NCI-H2227 (cell line): ENCODE data around the gene PTPRG.

ENCODE experiments used
- DNase-seq: peaks from one replicate; lab custom pipeline; 2025; ENCODE audit not compliant: unreplicated experiment; lab: John Stamatoyannopoulos, UW

PTPRG gene

GRCh38 chr3:62131620-62132019 is 570.2 kb downstream of the PTPRG start:
- DNase-seq: no peak

- DNase-seq: no peak
Measured at GRCh38 chr3:62132027-62132602, 570.7 kb downstream of the PTPRG start.

GRCh38 chr3:62133015-62133414 is 571.6 kb downstream of the PTPRG start:
- no peak for DNase-seq

GRCh38 chr3:62134061-62134496 is 572.7 kb downstream of the PTPRG start:
- DNase-seq: no peak

- DNase-seq: no peak
Measured at GRCh38 chr3:62135741-62136140, 574.4 kb downstream of the PTPRG start.

- DNase-seq: no peak
Measured at GRCh38 chr3:62139957-62140356, 578.6 kb downstream of the PTPRG start.

GRCh38 chr3:62142331-62143085 is 581.1 kb downstream of the PTPRG start:
- no peak for DNase-seq

GRCh38 chr3:62143843-62144450 is 582.6 kb downstream of the PTPRG start:
- no peak for DNase-seq

- DNase-seq: no peak
Measured at GRCh38 chr3:62144482-62144881, 583.1 kb downstream of the PTPRG start.

- no peak for DNase-seq
Measured at GRCh38 chr3:62145086-62145757, 583.9 kb downstream of the PTPRG start.

- DNase-seq: no peak
Measured at GRCh38 chr3:62149539-62149938, 588.2 kb downstream of the PTPRG start.

- no peak for DNase-seq
Measured at GRCh38 chr3:62149962-62150361, 588.6 kb downstream of the PTPRG start.

GRCh38 chr3:62151591-62151990 is 590.2 kb downstream of the PTPRG start:
- no peak for DNase-seq

- no peak for DNase-seq
Measured at GRCh38 chr3:62153231-62153630, 591.9 kb downstream of the PTPRG start.

- DNase-seq: peak; percentile 9
Measured at GRCh38 chr3:62154457-62155148, 593.2 kb downstream of the PTPRG start.

GRCh38 chr3:62159056-62159708 is 597.8 kb downstream of the PTPRG start:
- no peak for DNase-seq

- no peak for DNase-seq
Measured at GRCh38 chr3:62159709-62160092, 598.3 kb downstream of the PTPRG start.

- no peak for DNase-seq
Measured at GRCh38 chr3:62161371-62161770, 600.0 kb downstream of the PTPRG start.

GRCh38 chr3:62164196-62164595 is 602.8 kb downstream of the PTPRG start:
- DNase-seq: peak; percentile 63

GRCh38 chr3:62164746-62165145 is 603.4 kb downstream of the PTPRG start:
- no peak for DNase-seq
